ENCODE results near the gene PM20D2.

DNA sequence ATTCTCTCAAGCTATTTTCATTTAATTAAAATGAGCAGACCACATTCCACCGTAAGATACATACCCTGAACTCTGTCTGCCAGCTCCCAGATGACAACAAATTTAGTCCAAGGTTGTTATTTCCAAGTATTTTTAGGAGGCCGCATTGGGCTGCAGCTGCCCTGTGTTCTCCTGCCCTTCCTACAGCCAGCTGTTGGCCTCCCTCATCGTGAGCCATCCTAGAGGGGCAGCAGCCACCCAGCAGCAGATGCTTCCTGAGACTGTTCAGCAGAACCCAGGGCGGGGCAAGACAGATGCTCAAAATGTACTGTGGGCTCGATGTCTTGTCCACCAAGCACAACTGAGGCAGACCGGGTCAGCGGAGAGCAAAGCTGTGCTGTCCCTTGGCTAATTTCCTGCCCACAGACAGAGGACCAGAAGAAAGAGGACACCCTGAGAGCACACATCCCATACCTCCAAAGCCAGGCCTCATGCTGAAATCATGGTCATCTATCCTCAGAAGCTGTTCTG is 54.9 kb downstream of the PM20D2 start:
- TF ChIP-seq POLR2A (IDR thresholded peaks at IDR 0.05; ENCODE audit: control extremely low read depth in 1 of 2, low read depth in 2 of 2, low read length in 2 of 2) (no peak), CTCF (IDR thresholded peaks at IDR 0.05; ENCODE audit: control extremely low read depth in 1 of 3, insufficient read depth in 1 of 3, low read depth in 1 of 3, low read length in 3 of 3) (no peak)

Measured in H1 (cell line).